NK-92 treated with Interleukin-12 subunit alpha and Interleukin-12 subunit beta, amount 100 ng/mL, for 24 hours (cell line): ENCODE measurements around the gene PAPLN.

ENCODE experiments used
- DNase-seq: peaks from one replicate; lab custom pipeline; 2025; lab: John Stamatoyannopoulos, UW

Gene PAPLN

DNA sequence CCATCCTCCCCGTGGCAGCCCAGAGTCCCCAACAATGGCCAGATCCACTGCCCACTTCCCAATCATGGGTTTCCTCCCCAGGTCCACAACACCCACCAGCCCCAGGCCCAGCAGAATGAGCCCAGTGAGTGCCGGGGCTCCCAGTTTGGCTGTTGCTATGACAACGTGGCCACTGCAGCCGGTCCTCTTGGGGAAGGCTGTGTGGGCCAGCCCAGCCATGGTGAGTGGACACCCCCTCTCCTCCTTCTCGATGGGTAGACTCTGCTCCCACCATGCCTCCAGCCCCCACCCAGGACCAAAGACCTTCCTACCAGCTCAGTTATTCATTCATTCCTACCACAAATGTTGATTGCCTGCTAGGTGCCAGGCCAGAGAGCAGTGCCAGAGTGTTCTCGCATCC, 23.8 kb downstream of the PAPLN start:
- DNase-seq = no peak

DNA sequence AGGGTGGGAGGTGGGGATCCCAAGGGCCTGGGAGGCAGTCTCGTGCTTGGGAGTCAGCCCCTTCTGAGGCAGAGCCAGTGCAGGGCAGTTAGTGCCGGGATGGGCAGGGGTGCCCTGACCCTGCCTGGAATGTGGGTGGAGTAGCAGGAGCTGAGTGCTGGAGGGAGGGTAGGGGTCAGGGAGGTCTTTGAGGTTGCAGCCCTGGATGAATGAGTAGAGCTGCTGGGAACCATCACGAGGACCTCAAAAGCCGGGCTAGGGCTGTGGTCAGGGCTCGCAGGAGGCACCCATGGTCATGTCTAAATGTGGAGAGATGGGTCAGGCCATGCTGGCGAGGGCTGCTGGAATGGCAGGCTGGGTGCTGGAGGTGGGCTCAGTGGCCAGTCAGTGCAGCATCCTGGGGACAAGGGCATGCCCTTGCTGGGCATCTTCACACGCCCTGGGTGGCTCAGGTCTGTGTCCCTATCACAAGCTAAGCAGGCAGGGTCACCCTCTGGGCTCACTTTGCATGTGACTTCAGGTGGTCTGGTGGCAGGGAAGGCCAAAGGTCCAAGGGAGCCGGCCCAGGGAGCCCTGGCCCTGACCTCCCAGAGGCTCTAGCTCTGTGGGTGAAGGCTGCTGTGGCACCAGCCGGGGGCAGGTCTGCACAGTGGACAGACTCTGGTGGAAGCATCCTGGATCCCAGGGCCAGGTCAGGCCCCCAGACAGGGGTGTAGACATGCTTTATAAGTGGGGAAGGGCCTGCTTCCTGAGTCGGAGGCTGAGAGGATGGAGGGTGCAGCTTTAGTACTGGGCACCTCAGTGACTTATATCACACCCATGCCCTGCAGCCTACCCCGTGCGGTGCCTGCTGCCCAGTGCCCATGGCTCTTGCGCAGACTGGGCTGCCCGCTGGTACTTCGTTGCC, 24.5 kb downstream of the PAPLN start:
- DNase-seq = no peak

GRCh38 chr14:73262427-73263183, 25.3 kb downstream of the PAPLN start:
- no peak for DNase-seq

DNA sequence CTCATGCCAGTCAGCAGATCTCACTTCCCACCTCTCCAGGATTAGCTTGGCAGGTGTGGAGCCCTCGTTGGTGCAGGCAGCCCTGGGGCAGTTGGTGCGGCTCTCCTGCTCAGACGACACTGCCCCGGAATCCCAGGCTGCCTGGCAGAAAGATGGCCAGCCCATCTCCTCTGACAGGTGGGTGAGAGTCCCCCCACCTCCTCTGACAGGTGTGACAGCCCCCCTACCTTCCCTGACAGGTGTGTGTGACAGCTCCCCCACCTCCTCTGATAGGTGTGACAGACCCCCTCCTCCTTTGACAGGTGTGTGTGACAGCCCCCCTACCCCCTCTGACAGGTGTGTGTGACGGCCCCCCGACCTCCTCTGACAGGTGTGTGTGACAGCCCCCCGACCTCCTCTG, 26.3 kb downstream of the PAPLN start:
- DNase-seq = no peak

GRCh38 chr14:73264080-73264884, 27.0 kb downstream of the PAPLN start:
- DNase-seq = no peak

DNA sequence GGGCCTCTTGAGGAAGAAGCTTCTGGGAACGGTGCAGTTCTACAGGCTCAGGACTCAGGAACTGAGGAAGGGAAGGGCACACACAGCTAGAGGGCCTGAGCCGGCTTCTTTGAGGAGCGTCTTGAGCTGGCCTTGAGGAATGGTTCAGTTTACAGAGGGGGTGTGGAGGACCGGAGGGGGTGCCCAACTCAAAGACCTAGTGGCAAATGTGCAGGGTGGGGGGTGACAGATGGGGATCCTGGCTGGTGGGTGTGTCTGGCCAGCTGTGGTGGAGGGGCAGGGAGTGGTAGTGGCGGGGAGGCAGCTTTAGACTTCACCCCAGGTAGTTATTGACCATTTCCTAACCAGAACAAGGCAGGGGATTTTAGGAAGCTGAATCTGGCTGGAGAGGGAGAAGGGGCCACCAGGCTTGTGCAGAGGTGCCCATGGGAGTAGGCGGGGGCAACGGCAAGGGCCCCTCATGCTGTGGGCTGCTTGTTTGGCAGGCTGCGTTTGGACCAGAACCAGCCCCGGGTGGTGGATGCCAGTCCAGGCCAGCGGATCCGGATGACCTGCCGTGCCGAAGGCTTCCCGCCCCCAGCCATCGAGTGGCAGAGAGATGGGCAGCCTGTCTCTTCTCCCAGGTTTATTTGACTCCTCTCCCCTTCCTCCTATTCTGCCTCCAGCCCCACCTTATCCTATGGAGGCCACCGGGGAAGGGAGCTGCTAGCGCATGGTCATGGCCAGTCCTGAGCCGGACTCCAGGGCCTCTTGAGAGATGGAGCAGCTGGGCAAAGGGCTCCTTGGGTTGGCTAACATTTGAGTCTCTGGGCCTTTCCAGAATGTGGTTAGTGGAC, 27.8 kb downstream of the PAPLN start:
- DNase-seq = no peak

DNA sequence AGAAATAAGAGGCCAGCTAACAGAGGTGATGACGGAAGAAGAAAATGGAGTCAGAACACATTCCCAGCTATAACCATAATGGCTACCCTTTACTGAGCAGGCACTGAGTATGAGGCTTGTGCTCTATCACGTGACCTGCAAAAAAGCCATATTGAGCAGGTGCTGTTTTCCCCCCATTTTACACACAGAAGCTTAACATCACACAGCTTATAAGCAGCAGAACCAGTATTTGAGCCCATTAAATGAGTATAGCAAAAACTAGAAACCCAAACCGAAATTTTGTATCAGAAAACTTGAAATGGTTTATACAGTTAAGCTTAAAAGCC, 28.4 kb downstream of the PAPLN start:
- no peak for DNase-seq

GRCh38 chr14:73266317-73266716, 29.0 kb downstream of the PAPLN start:
- DNase-seq = no peak

DNA sequence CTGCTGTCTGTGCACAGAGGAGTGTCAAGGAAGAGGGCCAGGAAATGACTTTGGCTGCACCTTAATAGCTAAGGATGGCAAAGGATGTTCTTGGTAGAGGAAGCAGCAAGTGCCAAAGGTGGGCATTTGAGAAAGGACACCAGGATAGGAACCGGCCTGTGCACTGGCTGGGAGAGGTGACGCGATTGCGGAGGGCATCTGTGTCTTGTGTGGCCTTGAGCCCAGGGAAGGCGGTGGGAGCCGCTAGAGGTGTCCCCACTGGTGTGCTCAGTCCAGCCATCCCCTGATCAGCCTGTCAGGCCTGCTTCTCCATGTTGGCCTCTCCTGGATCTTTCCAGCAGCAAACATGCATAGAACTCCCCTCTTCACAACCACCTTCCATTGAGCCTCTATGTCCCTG, 30.2 kb downstream of the PAPLN start:
- no peak for DNase-seq

GRCh38 chr14:73269729-73270531, 32.6 kb downstream of the PAPLN start:
- DNase-seq = no peak

DNA sequence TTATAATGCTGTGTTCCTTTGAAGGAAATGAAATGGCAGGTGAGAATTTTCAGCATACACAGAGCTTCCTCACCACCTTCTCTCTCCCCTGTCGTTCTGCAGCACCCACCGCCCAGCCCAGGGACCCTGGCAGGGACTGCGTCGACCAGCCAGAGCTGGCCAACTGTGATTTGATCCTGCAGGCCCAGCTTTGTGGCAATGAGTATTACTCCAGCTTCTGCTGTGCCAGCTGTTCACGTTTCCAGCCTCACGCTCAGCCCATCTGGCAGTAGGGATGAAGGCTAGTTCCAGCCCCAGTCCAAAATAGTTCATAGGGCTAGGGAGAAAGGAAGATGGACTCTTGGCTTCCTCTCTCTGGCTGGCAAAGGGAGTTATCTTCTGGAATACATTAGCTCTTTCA, 35.1 kb downstream of the PAPLN start:
- DNase-seq = no peak

GRCh38 chr14:73273799-73274198, 36.5 kb downstream of the PAPLN start:
- DNase-seq = no peak

DNA sequence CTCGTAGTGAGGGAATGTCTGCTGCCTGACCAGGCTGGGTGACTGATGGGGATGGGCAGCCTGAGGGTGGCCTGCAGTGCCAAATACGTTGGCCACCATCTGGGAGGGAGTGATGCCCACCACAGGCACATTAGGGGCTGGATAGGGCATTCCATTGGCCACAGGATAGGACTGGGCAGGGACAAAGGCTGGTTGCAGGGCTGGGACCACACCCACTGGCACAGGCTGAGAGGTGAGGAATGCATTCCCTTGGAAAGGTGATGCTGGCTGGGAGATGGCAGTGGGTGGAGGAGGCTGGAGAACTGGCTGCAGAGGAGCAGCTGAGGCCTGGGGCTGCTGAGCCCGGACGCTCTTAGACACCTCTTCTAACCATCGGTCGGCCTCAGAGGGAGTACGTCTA, 39.5 kb downstream of the PAPLN start:
- no peak for DNase-seq

GRCh38 chr14:73277376-73277775, 40.1 kb downstream of the PAPLN start:
- no peak for DNase-seq

GRCh38 chr14:73280903-73281302, 43.6 kb downstream of the PAPLN start:
- DNase-seq = no peak

DNA sequence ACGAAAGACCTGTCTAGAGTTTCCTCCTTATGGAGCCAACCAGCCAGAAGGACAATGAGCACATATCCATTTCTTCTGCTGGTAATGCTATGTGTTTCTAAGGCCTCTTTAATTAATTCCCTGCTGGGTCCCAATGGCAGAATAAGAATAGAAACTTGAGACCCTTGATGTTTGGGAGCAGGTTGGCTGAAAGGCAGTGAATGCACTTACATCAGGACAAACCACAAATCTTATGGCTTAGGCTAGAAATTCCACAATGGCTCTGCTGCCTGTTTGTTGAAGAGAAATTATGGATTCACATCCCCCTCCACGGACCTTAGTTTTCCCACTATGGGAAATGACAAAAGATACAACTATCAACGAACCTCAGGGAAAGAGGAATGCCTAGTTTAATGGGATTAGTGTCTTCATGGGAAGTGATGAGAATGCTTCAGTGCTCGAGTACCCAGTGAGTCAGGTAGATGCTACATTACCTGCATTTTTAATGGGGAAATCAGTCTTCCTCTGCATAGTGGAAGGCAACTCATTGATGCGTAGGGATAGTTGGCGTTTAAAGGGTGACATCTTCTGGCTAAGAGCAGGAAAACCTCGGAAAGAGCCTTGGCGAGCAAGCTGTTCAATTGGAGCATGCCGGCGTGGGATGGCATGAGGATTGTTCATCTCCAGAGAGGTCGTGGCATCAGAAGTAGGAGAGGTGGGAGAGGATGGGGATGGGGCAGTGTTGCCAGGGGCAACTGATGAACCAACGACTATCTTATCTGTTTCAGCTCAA, 46.5 kb downstream of the PAPLN start:
- no peak for DNase-seq

- DNase-seq = no peak
Measured at GRCh38 chr14:73285979-73286378, 48.7 kb downstream of the PAPLN start.

- no peak for DNase-seq
Measured at GRCh38 chr14:73286598-73286997, 49.3 kb downstream of the PAPLN start.

DNA sequence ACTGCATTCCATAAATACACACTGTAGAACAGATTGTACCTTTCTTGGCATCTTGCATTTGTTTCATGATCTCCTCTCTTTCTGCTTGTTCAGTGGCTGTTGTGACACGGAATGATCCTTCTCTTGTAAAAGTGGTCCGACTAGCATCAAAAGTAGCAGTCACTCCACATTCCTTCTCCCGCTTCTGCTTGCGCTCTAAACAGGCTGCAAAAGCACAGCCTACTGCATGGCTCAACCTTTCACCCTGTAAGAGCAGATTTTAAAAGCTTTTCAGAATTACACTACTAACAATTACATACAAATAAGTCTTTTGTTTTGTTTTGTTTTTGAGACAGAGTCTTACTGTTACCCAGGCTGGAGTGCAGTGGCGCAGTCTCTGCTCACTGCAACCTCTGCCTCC, 49.8 kb downstream of the PAPLN start:
- DNase-seq = no peak

GRCh38 chr14:73289308-73289707, 52.0 kb downstream of the PAPLN start:
- DNase-seq = no peak
